ENCODE results near the gene C3. TPM values are rescaled to one million over a fixed set of nuclear protein-coding genes. Genes with fewer than 3 reads are reported as not detected.
"Not testable (repeated sequence)": the region's sequence is repeated elsewhere in the genome, so short reads cannot be mapped to it uniquely, and the experiment has no call there.

C3 gene
- total and polyA plus RNA-seq, 7 donors, result 37.7 to 120 (median 88.4) TPM

DNA sequence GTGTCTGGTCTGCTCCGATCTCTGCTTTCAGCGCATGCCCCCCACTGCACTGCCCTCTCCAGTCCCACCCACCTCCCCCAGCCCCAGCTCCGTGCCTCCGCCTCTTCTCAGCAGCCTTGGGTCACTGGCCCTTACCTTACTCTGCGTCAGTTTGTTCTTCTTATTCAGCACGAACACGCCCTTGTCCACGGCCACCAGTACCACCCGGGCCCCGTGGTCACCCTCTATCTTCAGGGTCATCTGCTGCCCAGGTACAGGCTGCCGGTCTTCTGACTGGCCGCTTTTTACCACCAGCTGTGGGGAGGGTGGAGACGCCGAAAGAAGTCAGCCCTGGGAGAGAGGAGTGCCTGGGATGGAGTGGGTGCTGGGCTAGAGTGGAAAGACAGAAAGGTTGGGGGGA is 10.9 kb downstream of the C3 start:
- TF ChIP-seq, protein P1, sequence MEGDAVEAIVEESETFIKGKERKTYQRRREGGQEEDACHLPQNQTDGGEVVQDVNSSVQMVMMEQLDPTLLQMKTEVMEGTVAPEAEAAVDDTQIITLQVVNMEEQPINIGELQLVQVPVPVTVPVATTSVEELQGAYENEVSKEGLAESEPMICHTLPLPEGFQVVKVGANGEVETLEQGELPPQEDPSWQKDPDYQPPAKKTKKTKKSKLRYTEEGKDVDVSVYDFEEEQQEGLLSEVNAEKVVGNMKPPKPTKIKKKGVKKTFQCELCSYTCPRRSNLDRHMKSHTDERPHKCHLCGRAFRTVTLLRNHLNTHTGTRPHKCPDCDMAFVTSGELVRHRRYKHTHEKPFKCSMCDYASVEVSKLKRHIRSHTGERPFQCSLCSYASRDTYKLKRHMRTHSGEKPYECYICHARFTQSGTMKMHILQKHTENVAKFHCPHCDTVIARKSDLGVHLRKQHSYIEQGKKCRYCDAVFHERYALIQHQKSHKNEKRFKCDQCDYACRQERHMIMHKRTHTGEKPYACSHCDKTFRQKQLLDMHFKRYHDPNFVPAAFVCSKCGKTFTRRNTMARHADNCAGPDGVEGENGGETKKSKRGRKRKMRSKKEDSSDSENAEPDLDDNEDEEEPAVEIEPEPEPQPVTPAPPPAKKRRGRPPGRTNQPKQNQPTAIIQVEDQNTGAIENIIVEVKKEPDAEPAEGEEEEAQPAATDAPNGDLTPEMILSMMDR (IDR thresholded peaks at IDR 0.05), result no peak
- intact Hi-C loops (cut with DNase I), result no loop called here
- Histone ChIP-seq H3K27me3 (ENCODE audit: insufficient read depth in 3 of 3, low read length in 2 of 3) (peaks cover 0 to 25% (median 22%) of the 10 kb centered on the region in 3 donors), H3K9me3 (no peaks in the 10 kb centered on the region), H3K36me3 (ENCODE audit: insufficient read depth in 1 of 2, low read depth in 1 of 2) (no peaks in the 10 kb centered on the region), H3K27ac (no peak overlapping the region), H3K4me3 (no peak overlapping the region), H3K4me1 (no peaks in the 10 kb centered on the region)
- peak in 1 of 2 donors; percentile 13 for DNase-seq
- ATAC-seq, result no peak
- WGBS, 3 donors, result 43 to 49% (median 48%) methylated on average over 14 of the region's 14 CpGs

DNA sequence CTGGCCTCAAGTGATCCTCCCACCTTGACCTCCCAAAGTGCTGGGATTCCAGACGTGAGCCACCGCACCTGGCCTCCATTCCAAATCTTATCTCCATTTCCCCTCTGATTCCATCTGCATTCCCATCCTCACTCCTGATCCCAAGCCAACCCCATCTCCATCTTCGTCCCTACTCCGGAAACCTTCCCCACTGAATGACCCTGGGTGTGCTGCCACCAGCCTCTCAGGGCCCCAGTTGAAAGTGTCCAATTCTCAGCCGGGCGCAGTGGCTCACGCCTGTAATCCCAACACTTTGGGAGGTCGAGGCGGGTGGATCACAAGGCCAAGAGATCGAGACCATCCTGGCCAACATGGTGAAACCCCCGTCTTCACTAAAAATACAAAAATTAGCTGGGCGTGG is 11.5 kb downstream of the C3 start:
- DNase-seq, result peak in 1 of 2 donors; percentile 26
- WGBS, 3 donors, result 83 to 84% (median 84%) methylated on average over 12 of the region's 12 CpGs
- H3K4me3 ChIP-seq; intact Hi-C loops (cut with DNase I); H3K27ac ChIP-seq; H3K9me3 ChIP-seq; ATAC-seq; H3K4me1 ChIP-seq; H3K36me3 ChIP-seq (ENCODE audit: insufficient read depth in 1 of 2, low read depth in 1 of 2): not testable (repeated sequence)
- peaks cover 0 to 25% (median 22%) of the 10 kb centered on the region in 3 donors for H3K27me3 ChIP-seq (ENCODE audit: insufficient read depth in 3 of 3, low read length in 2 of 3)

DNA sequence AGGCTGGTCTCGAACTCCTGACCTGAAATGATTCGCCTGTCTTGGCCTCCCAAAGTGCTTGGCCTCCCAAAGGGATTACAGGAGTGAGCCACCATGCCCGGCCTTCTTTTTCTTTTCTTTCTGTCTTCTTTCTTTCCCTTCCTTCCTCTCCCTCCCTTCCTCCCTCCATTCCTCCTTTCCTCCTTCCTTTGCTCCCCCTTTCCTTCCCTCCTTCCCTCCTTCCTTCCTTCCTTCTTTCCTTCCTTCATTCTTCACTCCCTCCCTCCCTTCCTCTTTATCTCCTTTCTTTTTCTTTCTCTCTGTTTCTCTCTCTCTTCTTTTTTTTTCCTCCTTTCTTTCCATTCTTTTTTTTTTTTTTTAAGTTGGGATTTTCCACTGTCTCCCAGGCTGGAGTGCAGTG is 12.1 kb downstream of the C3 start:
- intact Hi-C loops (cut with DNase I), result no loop called here
- peaks cover 0 to 25% (median 22%) of the 10 kb centered on the region in 3 donors for H3K27me3 ChIP-seq (ENCODE audit: insufficient read depth in 3 of 3, low read length in 2 of 3)
- no peak overlapping the region for H3K27ac ChIP-seq
- ATAC-seq (no peak), DNase-seq (no peak)
- 66 to 79% (median 74%) methylated on average over 3 of the region's 3 CpGs for WGBS, 3 donors
- H3K36me3 ChIP-seq (ENCODE audit: insufficient read depth in 1 of 2, low read depth in 1 of 2), result no peaks in the 10 kb centered on the region
- TF ChIP-seq, protein P1 (IDR thresholded peaks at IDR 0.05), result no peak
- no peaks in the 10 kb centered on the region for H3K9me3 ChIP-seq
- no peak overlapping the region for H3K4me3 ChIP-seq
- H3K4me1 ChIP-seq, result no peaks in the 10 kb centered on the region

DNA sequence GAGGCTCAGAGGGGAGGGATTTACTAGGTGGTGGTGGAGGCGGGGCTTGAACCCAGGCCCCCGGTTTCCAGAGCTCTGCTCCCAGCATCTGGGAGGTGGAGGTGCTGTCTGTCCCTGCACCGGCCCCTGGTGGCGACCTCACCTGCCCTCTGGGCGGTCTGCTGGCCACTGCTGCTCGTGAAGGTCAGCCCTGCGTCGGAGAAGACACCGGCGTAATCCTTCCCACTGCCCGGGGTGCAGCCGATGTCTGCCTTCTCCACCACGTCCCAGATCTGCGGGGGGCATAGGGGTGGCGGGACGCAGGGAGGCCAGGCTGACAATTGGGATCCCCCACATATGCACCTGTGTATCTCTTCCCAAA is 12.8 kb downstream of the C3 start:
- Histone ChIP-seq H3K27me3 (ENCODE audit: insufficient read depth in 3 of 3, low read length in 2 of 3) (peaks cover 0 to 25% (median 20%) of the 10 kb centered on the region in 3 donors), H3K4me3 (no peak overlapping the region), H3K4me1 (no peaks in the 10 kb centered on the region), H3K9me3 (no peaks in the 10 kb centered on the region), H3K27ac (no peak overlapping the region), H3K36me3 (ENCODE audit: insufficient read depth in 1 of 2, low read depth in 1 of 2) (no peaks in the 10 kb centered on the region)
- intact Hi-C loops (cut with DNase I), result no loop called here
- 67 to 71% (median 67%) methylated on average over 15 to 16 of the region's 16 CpGs for WGBS, 3 donors
- peak in 1 of 2 donors; percentile 33 for DNase-seq
- no peak for ATAC-seq
- TF ChIP-seq, protein P1 (IDR thresholded peaks at IDR 0.05), result no peak

DNA sequence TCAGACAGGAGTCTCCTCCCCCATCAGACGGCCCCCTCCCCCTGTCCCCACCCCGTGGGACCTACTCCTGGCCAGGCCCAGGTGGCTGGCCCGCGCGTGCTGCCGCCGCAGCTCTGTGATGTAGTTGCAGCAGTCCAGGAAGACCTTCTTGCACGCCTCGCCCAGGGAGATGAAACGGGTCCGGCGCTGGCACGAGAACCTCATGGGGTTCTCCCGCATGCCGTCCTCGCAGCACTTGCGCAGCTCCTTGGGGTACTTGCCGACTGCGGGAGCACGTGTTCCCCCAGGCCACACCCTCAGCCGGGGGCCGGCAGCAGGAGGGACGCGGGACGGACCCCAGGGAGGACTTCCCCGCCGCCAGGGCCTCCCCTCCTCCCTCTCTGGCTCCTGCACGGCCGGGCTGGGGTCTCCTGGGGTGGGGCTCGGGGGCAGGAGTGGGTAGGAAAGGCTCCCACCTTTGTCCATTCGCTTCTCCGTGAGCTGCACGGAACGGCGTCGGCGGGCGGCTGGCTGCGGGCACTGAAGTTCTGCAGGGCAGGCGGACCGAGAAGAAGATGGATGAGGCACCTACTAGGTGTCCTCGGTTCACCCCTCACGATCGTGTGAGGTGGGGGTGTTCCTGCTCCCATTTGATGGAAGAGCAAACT is 13.3 kb downstream of the C3 start:
- H3K4me3 ChIP-seq, result no peak overlapping the region
- H3K27ac ChIP-seq, result no peak overlapping the region
- no peak for ATAC-seq
- no peaks in the 10 kb centered on the region for H3K4me1 ChIP-seq
- no peaks in the 10 kb centered on the region for H3K36me3 ChIP-seq (ENCODE audit: insufficient read depth in 1 of 2, low read depth in 1 of 2)
- 76 to 81% (median 77%) methylated on average over 27 to 44 of the region's 44 CpGs for WGBS, 3 donors
- DNase-seq, result peak in 1 of 2 donors; percentile 23
- intact Hi-C loops (cut with DNase I), result no loop called here
- TF ChIP-seq, protein P1 (IDR thresholded peaks at IDR 0.05), result no peak
- peaks cover 0 to 25% (median 16%) of the 10 kb centered on the region in 3 donors for H3K27me3 ChIP-seq (ENCODE audit: insufficient read depth in 3 of 3, low read length in 2 of 3)
- no peaks in the 10 kb centered on the region for H3K9me3 ChIP-seq
